ENCODE results near the gene SAP25. TPM values are rescaled to one million over a fixed set of nuclear protein-coding genes. Genes with fewer than 3 reads are reported as not detected.

Gene SAP25
- not detected for total RNA-seq

GRCh38 chr7:100573691-100574361 lies at the start of gene SAP25:
SAP25 (minus strand) TSS chr7:100573900; CDS start chr7:100573742, 158 bp downstream.
- no peak for TF ChIP-seq POLR2A (IDR thresholded peaks at IDR 0.05)
- TF ChIP-seq, protein P1, sequence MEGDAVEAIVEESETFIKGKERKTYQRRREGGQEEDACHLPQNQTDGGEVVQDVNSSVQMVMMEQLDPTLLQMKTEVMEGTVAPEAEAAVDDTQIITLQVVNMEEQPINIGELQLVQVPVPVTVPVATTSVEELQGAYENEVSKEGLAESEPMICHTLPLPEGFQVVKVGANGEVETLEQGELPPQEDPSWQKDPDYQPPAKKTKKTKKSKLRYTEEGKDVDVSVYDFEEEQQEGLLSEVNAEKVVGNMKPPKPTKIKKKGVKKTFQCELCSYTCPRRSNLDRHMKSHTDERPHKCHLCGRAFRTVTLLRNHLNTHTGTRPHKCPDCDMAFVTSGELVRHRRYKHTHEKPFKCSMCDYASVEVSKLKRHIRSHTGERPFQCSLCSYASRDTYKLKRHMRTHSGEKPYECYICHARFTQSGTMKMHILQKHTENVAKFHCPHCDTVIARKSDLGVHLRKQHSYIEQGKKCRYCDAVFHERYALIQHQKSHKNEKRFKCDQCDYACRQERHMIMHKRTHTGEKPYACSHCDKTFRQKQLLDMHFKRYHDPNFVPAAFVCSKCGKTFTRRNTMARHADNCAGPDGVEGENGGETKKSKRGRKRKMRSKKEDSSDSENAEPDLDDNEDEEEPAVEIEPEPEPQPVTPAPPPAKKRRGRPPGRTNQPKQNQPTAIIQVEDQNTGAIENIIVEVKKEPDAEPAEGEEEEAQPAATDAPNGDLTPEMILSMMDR (IDR thresholded peaks at IDR 0.05): no peak
- Histone ChIP-seq H3K4me3 (no peak within 1 kb of the TSS), H3K9me3 (no peaks in the 10 kb centered on the region), H3K27ac (no peak within 1 kb of the TSS), H3K27me3 (no peaks in the 10 kb centered on the region), H3K36me3 (replicated peaks in 1 of 2; ENCODE audit: insufficient read depth in 1 of 2, low read depth in 2 of 2) (peaks cover 15 to 25% of the 10 kb centered on the region in 2 donors), H3K4me1 (peaks cover 26% of the 10 kb centered on the region)
- 90 to 93% methylated on average over 34 to 43 of the region's 70 CpGs for WGBS, 2 donors
- ATAC-seq: no peak
- no peak for DNase-seq
- intact Hi-C loops (cut with DNase I): no loop called here

- 45 to 65% methylated on average over 8 of the region's 8 CpGs for WGBS, 2 donors
Observed at GRCh38 chr7:100621554-100621953, 47.9 kb upstream of the SAP25 start.

GRCh38 chr7:100620804-100621203 lies 47.1 kb upstream of the SAP25 start:
- no peaks in the 10 kb centered on the region for H3K27me3 ChIP-seq
- H3K27ac ChIP-seq: no peak overlapping the region
- intact Hi-C loops (cut with DNase I): no loop called here
- TF ChIP-seq POLR2A (IDR thresholded peaks at IDR 0.05): no peak
- TF ChIP-seq, protein P1 (IDR thresholded peaks at IDR 0.05): no peak
- DNase-seq (no peak), ATAC-seq (no peak)
- no peaks in the 10 kb centered on the region for H3K36me3 ChIP-seq (replicated peaks in 1 of 2; ENCODE audit: insufficient read depth in 1 of 2, low read depth in 2 of 2)
- H3K4me3 ChIP-seq: no peak overlapping the region
- H3K9me3 ChIP-seq: no peaks in the 10 kb centered on the region
- no peaks in the 10 kb centered on the region for H3K4me1 ChIP-seq
- WGBS, 2 donors: 90 to 94% methylated on average over 22 to 23 of the region's 23 CpGs

More at GRCh38 chr7:100621554-100621953, 47.9 kb upstream of the SAP25 start:
- Histone ChIP-seq H3K4me3 (no peak overlapping the region), H3K4me1 (no peaks in the 10 kb centered on the region), H3K27me3 (no peaks in the 10 kb centered on the region), H3K27ac (no peak overlapping the region), H3K9me3 (no peaks in the 10 kb centered on the region), H3K36me3 (replicated peaks in 1 of 2; ENCODE audit: insufficient read depth in 1 of 2, low read depth in 2 of 2) (no peaks in the 10 kb centered on the region)
- peak in 2 of 4 donors; percentile 19 to 53 for DNase-seq
- intact Hi-C loops (cut with DNase I): no loop called here
- TF ChIP-seq, protein P1 (IDR thresholded peaks at IDR 0.05): no peak
- no peak for TF ChIP-seq POLR2A (IDR thresholded peaks at IDR 0.05)
- ATAC-seq: no peak

- no peak for ATAC-seq
- intact Hi-C loops (cut with DNase I): no loop called here
- no peak overlapping the region for H3K4me3 ChIP-seq
- H3K27me3 ChIP-seq: no peaks in the 10 kb centered on the region
- H3K9me3 ChIP-seq: no peaks in the 10 kb centered on the region
- no peak overlapping the region for H3K27ac ChIP-seq
- no peaks in the 10 kb centered on the region for H3K36me3 ChIP-seq (replicated peaks in 1 of 2; ENCODE audit: insufficient read depth in 1 of 2, low read depth in 2 of 2)
- H3K4me1 ChIP-seq: no peaks in the 10 kb centered on the region
- WGBS, 2 donors: 89 to 96% methylated on average over 3 to 6 of the region's 6 CpGs
- DNase-seq: no peak
- no peak for TF ChIP-seq POLR2A (IDR thresholded peaks at IDR 0.05)
- TF ChIP-seq, protein P1 (IDR thresholded peaks at IDR 0.05): no peak
Observed at GRCh38 chr7:100620239-100620638, 46.5 kb upstream of the SAP25 start.

Measured in body of pancreas (tissue), 4 donors.